Mammary epithelial cell (primary cell): ENCODE results near the gene CYP4B1.

ENCODE experiments used
- EZH2 ChIP-seq: IDR thresholded peaks from 2 replicates; pipeline ENCODE4 v1.6.1; 2012; ENCODE audit warnings: low read length, inconsistent platforms, borderline replicate concordance
- TF ChIP-seq, protein P1 (sequence below), 2 donors: IDR thresholded peaks in 1 of 2; conservative IDR thresholded peaks in 1 of 2; 2 replicates each; pipeline ENCODE4 v1.5.1; 2011 to 2012; ENCODE audit warnings: inconsistent platforms in 2 of 2, low read length in 2 of 2, mild to moderate bottlenecking in 2 of 2, control low read depth in 1 of 2, low read depth in 1 of 2; ENCODE audit not compliant: insufficient read depth in 1 of 2; ENCODE audit errors: extremely low read depth in 1 of 2

DNA sequence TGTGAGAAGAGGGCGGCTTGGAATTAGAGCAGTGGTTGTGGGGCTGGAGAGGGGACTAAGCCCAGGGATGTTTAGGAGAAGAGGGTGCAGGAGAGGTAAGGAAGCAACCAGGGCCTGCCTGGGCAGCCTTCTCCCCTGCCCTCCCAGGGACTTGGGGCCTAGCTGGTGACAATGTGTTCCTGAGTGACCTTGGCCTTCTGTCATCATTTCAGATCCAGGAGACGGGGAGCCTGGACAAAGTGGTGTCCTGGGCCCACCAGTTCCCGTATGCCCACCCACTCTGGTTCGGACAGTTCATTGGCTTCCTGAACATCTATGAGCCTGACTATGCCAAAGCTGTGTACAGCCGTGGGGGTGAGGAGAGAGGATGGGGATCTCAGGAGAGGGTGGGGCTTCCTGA is 11.8 kb downstream of the CYP4B1 start:
- TF ChIP-seq, protein P1, sequence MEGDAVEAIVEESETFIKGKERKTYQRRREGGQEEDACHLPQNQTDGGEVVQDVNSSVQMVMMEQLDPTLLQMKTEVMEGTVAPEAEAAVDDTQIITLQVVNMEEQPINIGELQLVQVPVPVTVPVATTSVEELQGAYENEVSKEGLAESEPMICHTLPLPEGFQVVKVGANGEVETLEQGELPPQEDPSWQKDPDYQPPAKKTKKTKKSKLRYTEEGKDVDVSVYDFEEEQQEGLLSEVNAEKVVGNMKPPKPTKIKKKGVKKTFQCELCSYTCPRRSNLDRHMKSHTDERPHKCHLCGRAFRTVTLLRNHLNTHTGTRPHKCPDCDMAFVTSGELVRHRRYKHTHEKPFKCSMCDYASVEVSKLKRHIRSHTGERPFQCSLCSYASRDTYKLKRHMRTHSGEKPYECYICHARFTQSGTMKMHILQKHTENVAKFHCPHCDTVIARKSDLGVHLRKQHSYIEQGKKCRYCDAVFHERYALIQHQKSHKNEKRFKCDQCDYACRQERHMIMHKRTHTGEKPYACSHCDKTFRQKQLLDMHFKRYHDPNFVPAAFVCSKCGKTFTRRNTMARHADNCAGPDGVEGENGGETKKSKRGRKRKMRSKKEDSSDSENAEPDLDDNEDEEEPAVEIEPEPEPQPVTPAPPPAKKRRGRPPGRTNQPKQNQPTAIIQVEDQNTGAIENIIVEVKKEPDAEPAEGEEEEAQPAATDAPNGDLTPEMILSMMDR (conservative IDR thresholded peaks at IDR 0.05 in 1 of 2, IDR thresholded peaks at IDR 0.05 in 1 of 2; ENCODE audit: extremely low read depth in 1 of 2, insufficient read depth in 1 of 2, low read depth in 1 of 2, low read length in 2 of 2): no peak
- no peak for TF ChIP-seq EZH2
